K562 (cell line): ENCODE measurements around the gene LIMK1. TPM values are rescaled to one million over a fixed set of nuclear protein-coding genes. Genes with fewer than 3 reads are reported as not detected.

ENCODE experiments used
- ATAC-seq: fragments of 200-7000 bp; cut with Tn5 transposase; 3 replicates; pipeline ENCODE4 v1.9.1; 2020; ENCODE audit warnings: moderate library complexity
- BruUV-seq: library from RNA; stranded (reverse); fragments of 400-500 nt; replicated peaks from 2 replicates; lab custom pipeline; 2021; lab: Mats Ljungman, UMichigan
- CTCF ChIA-PET: fragments of 300-600 bp; formaldehyde crosslinking; extraction: SDS; loops from one replicate; lab custom pipeline; 2021; ENCODE audit warnings: low intra/inter-chr PET ratio; lab: Yijun Ruan, JAX
- POLR2A ChIA-PET: fragments of 300-600, 350-650 bp; sonication (Branson Sonifier 250); formaldehyde crosslinking; extraction: SDS; loops from one replicate; lab custom pipeline; 2021; ENCODE audit warnings: antibody characterized with exemption, inconsistent platforms; lab: Yijun Ruan, JAX
- DNase-seq, 4 experiments: peaks; one replicate each; pipeline versions ENCODE4 v3.0.0 to v3.0.0-alpha.2; 2011 to 2018; ENCODE audit warnings: low spot score in 3 of 4, mixed read lengths in 3 of 4; ENCODE audit errors: extremely low read depth in 1 of 4
- FAIRE-seq: peaks from 2 replicates; lab custom pipeline; 2011; peaks lifted over from hg19 to GRCh38; lab: Jason Lieb, UNC
- H2AFZ ChIP-seq: 2 replicates; pipeline ENCODE4 v1.6.0; 2011; ENCODE audit warnings: low read depth, low read length, control low read depth, inconsistent platforms
- H3K27ac ChIP-seq: fragments of 200-600 bp; 3 replicates; pipeline ENCODE4 v1.8.0; 2011; ENCODE audit warnings: low read depth, mild to moderate bottlenecking, control low read depth, inconsistent platforms, low read length, moderate library complexity, mixed read lengths; ENCODE audit errors: extremely low read depth
- H3K27me3 ChIP-seq, 2 experiments: fragments of 300-600 bp in 1 of 2; 2 replicates in 1 of 2; 3 replicates in 1 of 2; pipeline versions ENCODE4 v1.6.0 to v1.8.0; 2011; ENCODE audit warnings: inconsistent platforms in 2 of 2, low read length in 2 of 2, mild to moderate bottlenecking in 1 of 2, mixed read lengths in 1 of 2, moderate library complexity in 1 of 2; ENCODE audit not compliant: control insufficient read depth in 2 of 2, insufficient read depth in 2 of 2
- H3K36me3 ChIP-seq: fragments of 300-600 bp; 3 replicates; pipeline ENCODE4 v1.8.0; 2011; ENCODE audit warnings: mild to moderate bottlenecking, low read length, inconsistent platforms; ENCODE audit not compliant: control insufficient read depth, insufficient read depth
- H3K4me1 ChIP-seq, 2 experiments: fragments of 200-600 bp in 1 of 2; replicated peaks in 1 of 2; 2 replicates in 1 of 2; 3 replicates in 1 of 2; pipeline versions ENCODE4 v1.5.1 to v1.8.0; 2011; ENCODE audit warnings: inconsistent platforms in 2 of 2, low read length in 2 of 2, mild to moderate bottlenecking in 1 of 2, mixed read lengths in 1 of 2, moderate library complexity in 1 of 2; ENCODE audit not compliant: control insufficient read depth in 2 of 2, insufficient read depth in 2 of 2
- H3K4me2 ChIP-seq: 2 replicates; pipeline ENCODE4 v1.6.1; 2011; ENCODE audit warnings: low read length, control low read depth, inconsistent platforms, mixed read lengths; ENCODE audit not compliant: insufficient read depth
- H3K4me3 ChIP-seq: fragments of 200-600 bp; sonication (generic), shearing (Covaris generic); 2 replicates; pipeline ENCODE4 v1.5.1; 2016; ENCODE audit warnings: control low read depth, inconsistent platforms
- H3K79me2 ChIP-seq: fragments of 200-600 bp; 3 replicates; pipeline ENCODE4 v1.8.0; 2011; ENCODE audit warnings: low read length, inconsistent platforms; ENCODE audit not compliant: control insufficient read depth, insufficient read depth
- H3K9ac ChIP-seq, 2 experiments: 2 replicates each; pipeline versions ENCODE4 v1.6.0 to v1.6.1; 2011; ENCODE audit warnings: low read depth in 2 of 2, low read length in 2 of 2, control low read depth in 1 of 2, inconsistent platforms in 1 of 2, mild to moderate bottlenecking in 1 of 2, mixed read lengths in 1 of 2; ENCODE audit not compliant: insufficient read depth in 1 of 2
- H3K9me1 ChIP-seq: one replicate; pipeline ENCODE4 v1.6.0; 2011; ENCODE audit warnings: inconsistent platforms, mild to moderate bottlenecking, low read length, moderate library complexity; ENCODE audit not compliant: control insufficient read depth, insufficient read depth
- H3K9me3 ChIP-seq: replicated peaks from 2 replicates; pipeline ENCODE4 v1.5.1; 2011; ENCODE audit warnings: low read depth, low read length, inconsistent platforms; ENCODE audit not compliant: control insufficient read depth, insufficient read depth
- H4K20me1 ChIP-seq: replicated peaks from 2 replicates; pipeline ENCODE4 v1.6.1; 2011; ENCODE audit warnings: low read length, inconsistent platforms, mixed read lengths; ENCODE audit not compliant: control insufficient read depth, insufficient read depth
- AFF4 ChIP-seq: sonication (generic); formaldehyde crosslinking; IDR thresholded peaks from 2 replicates; pipeline ENCODE4 v1.8.0; 2023; ENCODE audit warnings: mild to moderate bottlenecking, missing genetic modification reagents
- CREM ChIP-seq: IDR thresholded peaks from 2 replicates; pipeline ENCODE4 v1.6.1; 2014; ENCODE audit warnings: antibody characterized with exemption, low read depth
- HNRNPUL1 ChIP-seq: fragments of 200-400 bp; formaldehyde crosslinking; IDR thresholded peaks from 2 replicates; pipeline ENCODE4 v1.6.1; 2017; ENCODE audit warnings: low read length
- RBM22 ChIP-seq: fragments of 200-400 bp; formaldehyde crosslinking; IDR thresholded peaks from 2 replicates; pipeline ENCODE4 v1.6.1; 2018; ENCODE audit warnings: low read length, low read depth; ENCODE audit not compliant: poor library complexity, severe bottlenecking
- SETDB1 ChIP-seq: IDR thresholded peaks from one replicate; pipeline ENCODE4 v1.6.1; 2012; ENCODE audit warnings: low read length, control low read depth, inconsistent platforms
- TFAM ChIP-seq: fragments of 250-450 bp; sonication (Bioruptor Pico); conservative IDR thresholded peaks from 2 replicates; pipeline ENCODE4 v1.5.0; 2021; ENCODE audit warnings: mild to moderate bottlenecking, moderate library complexity
- THRAP3 ChIP-seq: fragments of 450-650 bp; IDR thresholded peaks from 2 replicates; pipeline ENCODE4 v1.6.1; 2016; ENCODE audit warnings: mild to moderate bottlenecking, inconsistent platforms, borderline replicate concordance
- TOE1 ChIP-seq, 2 experiments: fragments of 450-650 bp in 1 of 2; sonication (generic) in 1 of 2; formaldehyde crosslinking in 1 of 2; IDR thresholded peaks; 2 replicates each; pipeline versions ENCODE4 v1.7.1 to v1.8.0; 2016 to 2022; ENCODE audit warnings: borderline replicate concordance in 2 of 2, mild to moderate bottlenecking in 2 of 2, antibody characterized with exemption in 1 of 2, inconsistent platforms in 1 of 2, low read depth in 1 of 2, missing genetic modification reagents in 1 of 2, moderate library complexity in 1 of 2
- ZNF589 ChIP-seq: fragments of 200-800 bp; sonication (Bioruptor generic); IDR thresholded peaks from 2 replicates; pipeline ENCODE4 v1.6.1; 2016; ENCODE audit warnings: low read depth, missing genetic modification characterization, missing compliant biosample characterization
- WGBS: fragments of 100-300 bp; shearing (Covaris generic); methylation state at CpG from one replicate; pipeline ENCODE4 v1.1.6; 2016; ENCODE audit warnings: low coverage, mixed read lengths; ENCODE audit not compliant: insufficient coverage; ENCODE audit errors: missing lambda C conversion rate; 5-methylcytosine and 5-hydroxymethylcytosine counted together
- in situ Hi-C: fragments of 300-500 bp; cut with MboI; formaldehyde crosslinking; loops from 4 replicates; pipeline ENCODE4 v1.15.0; 2018; ENCODE audit warnings: inconsistent platforms, mixed read lengths
- intact Hi-C: fragments of 100-400 bp; cut with micrococcal nuclease; formaldehyde crosslinking; loops from 2 replicates; pipeline ENCODE4 v1.14.2; 2022
- polyA plus RNA-seq, 8 experiments: library from polyadenylated mRNA; depleted of rRNA in 4 of 8; stranded (reverse) in 5 of 8; unstranded in 3 of 8; fragments of >200 nt; fragmentation: Nextera tagmentation in 2 of 8; fragmentation: Illumina TruSeq in 1 of 8; extraction: Ambion mirVana in 2 of 8; extraction: Trizol in 1 of 8; gene quantifications; 2 replicates each; pipeline versions ENCODE4 v1.2.1 to v1.2.3, GENCODE V29; 2011 to 2014; ENCODE audit warnings: inconsistent platforms in 1 of 8, missing spikeins in 1 of 8
- total RNA-seq, 7 experiments: library from RNA; depleted of rRNA in 6 of 7; stranded (reverse); fragments of >200 nt in 6 of 7; fragmentation: Illumina TruSeq in 2 of 7; extraction: Trizol in 2 of 7; gene quantifications; 2 replicates each; pipeline versions ENCODE4 v1.2.1 to v1.2.3, GENCODE V29; 2011 to 2021; ENCODE audit warnings: low replicate concordance in 1 of 7

LIMK1 gene
- total and polyA plus RNA-seq, 9 of the 15 experiments (the other 6 are each of a cell fraction or from before 2014, with no cell fraction given) = 0.14 to 30.0 (median 15.9) TPM

GRCh38 chr7:74051193-74051592 lies 32.4 kb upstream of the LIMK1 start:
- POLR2A ChIA-PET = interaction anchor here (0.6 kb wide), 1 partner anchor 49 kb away, joined by 3 read pairs; no protein-coding TSS in a partner anchor
- Histone ChIP-seq H3K27ac (no peak overlapping the region), H3K79me2 (no peaks in the 10 kb centered on the region), H3K4me1 (peaks cover 0 to 12% of the 10 kb centered on the region in 2 experiments; a peak in 2 of 5 replicates), H2AFZ (no peak overlapping the region), H3K4me2 (no peak overlapping the region), H3K4me3 (no peak overlapping the region), H3K36me3 (no peaks in the 10 kb centered on the region), H3K27me3 (peaks cover 3 to 27% of the 10 kb centered on the region in 2 experiments; a peak in 4 of 5 replicates), H3K9me1 (peaks cover 3% of the 10 kb centered on the region)
- CTCF ChIA-PET = interaction anchor here (0.7 to 2.9 kb wide), 3 partner anchors 10 to 349 kb away, joined by 3 to 26 read pairs (median 3); no protein-coding TSS in a partner anchor
- ATAC-seq (no peak), DNase-seq (no peak), FAIRE-seq (no peak)
- 5% methylated on average over 10 of the region's 10 CpGs for WGBS
- BruUV-seq = no TSS peak
- in situ Hi-C loops = no loop called here
- intact Hi-C loops = loop anchor here (5.0 kb wide), 1 partner anchor 351 kb away; no protein-coding TSS in a partner anchor
- TF ChIP-seq RBM22 (no peak), AFF4 (no peak), THRAP3 (no peak), HNRNPUL1 (no peak), SETDB1 (no peak), CREM (no peak), TOE1 (IDR thresholded peaks at IDR 0.05; ENCODE audit: borderline replicate concordance) (no peak), TOE1 (CRISPR knock-in tag; IDR thresholded peaks at IDR 0.05; ENCODE audit: borderline replicate concordance, low read depth) (no peak), TFAM (CRISPR knock-in tag) (no peak), ZNF589 (CRISPR knock-in tag) (no peak)
- TF ChIP-seq, all 486 proteins: peak for 0
- Histone ChIP-seq H3K9ac (no peak overlapping the region), H4K20me1 (peaks cover 13% of the 10 kb centered on the region; the same call in 1 of the 2 replicates), H3K9me3 (no peaks in the 10 kb centered on the region)
